NCI-H524 treated with DMSO at 0.1 percent for 48 hours (cell line): ENCODE results near the gene ACP2.
"Not testable (repeated sequence)": the region's sequence is repeated elsewhere in the genome, so short reads cannot be mapped to it uniquely, and the experiment has no call there.

Experiments used
- DNase-seq: peaks from one replicate; lab custom pipeline; 2025; lab: John Stamatoyannopoulos, UW

ACP2 gene

DNA sequence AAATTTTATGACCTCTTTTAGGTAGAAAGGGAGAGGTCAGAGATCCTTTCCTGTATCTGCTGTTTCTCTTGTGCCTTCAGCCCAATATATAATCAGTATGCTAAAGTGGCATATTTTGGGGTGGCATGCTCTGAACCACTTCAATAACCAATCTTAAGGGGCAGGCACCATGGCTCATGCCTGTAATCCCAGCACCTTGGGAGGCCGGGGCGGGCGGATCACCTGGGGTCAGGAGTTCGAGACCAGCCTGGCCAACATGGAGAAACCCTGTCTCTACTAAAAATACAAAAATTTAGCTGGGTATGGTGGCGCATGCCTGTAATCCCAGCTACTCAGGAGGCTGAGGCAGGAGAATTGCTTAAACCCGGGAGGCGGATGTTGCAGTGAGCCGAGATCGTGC, 50.5 kb downstream of the ACP2 start:
- not testable (repeated sequence) for DNase-seq

DNA sequence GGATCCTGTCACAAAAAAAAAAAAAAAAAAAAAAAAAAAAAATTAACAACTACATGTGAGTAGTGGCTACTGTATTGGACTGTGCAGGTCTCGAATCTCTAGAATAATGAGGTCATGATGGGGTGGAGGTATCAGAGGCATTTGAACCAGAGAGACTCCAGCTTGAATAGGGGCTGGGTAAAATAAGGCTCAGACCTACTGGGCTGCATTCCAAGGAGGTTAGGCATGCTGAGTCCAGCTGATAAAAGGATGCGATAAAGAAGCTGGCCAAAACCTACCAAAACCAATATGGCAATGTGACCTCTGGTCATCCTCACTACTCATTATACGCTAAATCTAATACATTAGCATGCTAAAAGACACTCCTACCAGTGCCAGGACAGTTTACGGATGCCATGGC, 56.5 kb downstream of the ACP2 start:
- no peak for DNase-seq

DNA sequence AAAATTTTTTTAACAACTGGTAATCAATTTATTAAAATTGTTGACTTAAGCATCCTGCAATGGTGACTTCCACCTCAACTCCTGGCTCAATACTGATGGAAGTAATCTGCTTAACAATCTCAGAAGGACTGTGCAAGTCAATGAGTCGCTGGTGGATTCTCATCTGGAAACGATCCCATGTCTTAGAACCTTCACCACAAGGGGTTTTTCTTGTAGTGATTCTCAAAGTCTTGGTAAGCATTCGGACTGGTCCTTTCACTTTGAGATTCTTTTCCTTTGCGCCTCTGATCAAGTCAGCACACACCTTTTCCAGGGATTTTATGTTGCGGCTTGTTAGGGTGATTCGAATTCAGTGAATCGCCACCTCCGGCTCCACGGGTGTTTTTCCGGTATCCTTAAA, 57.5 kb downstream of the ACP2 start:
- DNase-seq: not testable (repeated sequence)
